ENCODE results near the gene ZNF385A.
"Not testable (repeated sequence)": the region's sequence is repeated elsewhere in the genome, so short reads cannot be mapped to it uniquely, and the experiment has no call there.

ZNF385A gene

GRCh38 chr12:54355104-54355815, 29.3 kb downstream of the ZNF385A start:
- DNase-seq = no peak

GRCh38 chr12:54354271-54354670, 30.3 kb downstream of the ZNF385A start:
- DNase-seq = not testable (repeated sequence)

GRCh38 chr12:54352891-54353874, 31.4 kb downstream of the ZNF385A start:
- DNase-seq = no peak

GRCh38 chr12:54352022-54352531, 32.5 kb downstream of the ZNF385A start:
- DNase-seq = no peak

GRCh38 chr12:54351341-54351740, 33.2 kb downstream of the ZNF385A start:
- no peak for DNase-seq

GRCh38 chr12:54350743-54351142, 33.8 kb downstream of the ZNF385A start:
- no peak for DNase-seq

- no peak for DNase-seq
These were observed 34.9 kb downstream of the ZNF385A start for GRCh38 chr12:54349679-54350078.

GRCh38 chr12:54349036-54349435, 35.5 kb downstream of the ZNF385A start:
- no peak for DNase-seq

GRCh38 chr12:54341378-54342300, 42.9 kb downstream of the ZNF385A start:
- no peak for DNase-seq

- DNase-seq = no peak
These were observed 43.7 kb downstream of the ZNF385A start for GRCh38 chr12:54340846-54341245.

- no peak for DNase-seq
These were observed 45.7 kb downstream of the ZNF385A start for GRCh38 chr12:54338698-54339296.

GRCh38 chr12:54337854-54338650, 46.5 kb downstream of the ZNF385A start:
- DNase-seq = no peak

GRCh38 chr12:54337280-54337842, 47.2 kb downstream of the ZNF385A start:
- DNase-seq = no peak

GRCh38 chr12:54333420-54334034, 51.0 kb downstream of the ZNF385A start:
- no peak for DNase-seq

GRCh38 chr12:54331461-54331860, 53.1 kb downstream of the ZNF385A start:
- DNase-seq = no peak

- DNase-seq = no peak
These were observed 54.1 kb downstream of the ZNF385A start for GRCh38 chr12:54330442-54330841.

GRCh38 chr12:54329759-54330158, 54.8 kb downstream of the ZNF385A start:
- no peak for DNase-seq

GRCh38 chr12:54328595-54329337, 55.8 kb downstream of the ZNF385A start:
- DNase-seq = no peak

- DNase-seq = not testable (repeated sequence)
These were observed 59.0 kb downstream of the ZNF385A start for GRCh38 chr12:54325442-54326109.
